Measurements from ENCODE around the gene CAMK1D.

Gene CAMK1D

GRCh38 chr10:12633776-12634620, 284.7 kb downstream of the CAMK1D start:
- DNase-seq (ENCODE audit: low read depth, low spot score): no peak
- H3K27ac ChIP-seq: no peak overlapping the region

GRCh38 chr10:12634621-12634931, 285.2 kb downstream of the CAMK1D start:
- H3K27ac ChIP-seq: no peak overlapping the region
- no peak for DNase-seq (ENCODE audit: low read depth, low spot score)

- no peak for DNase-seq (ENCODE audit: low read depth, low spot score)
- no peak overlapping the region for H3K27ac ChIP-seq
Observed at GRCh38 chr10:12635127-12635541, 285.8 kb downstream of the CAMK1D start.

- H3K27ac ChIP-seq: no peak overlapping the region
- DNase-seq (ENCODE audit: low read depth, low spot score): no peak
Observed at GRCh38 chr10:12636571-12636970, 287.2 kb downstream of the CAMK1D start.

- H3K27ac ChIP-seq: no peak overlapping the region
- no peak for DNase-seq (ENCODE audit: low read depth, low spot score)
Observed at GRCh38 chr10:12637649-12638048, 288.3 kb downstream of the CAMK1D start.

GRCh38 chr10:12638103-12638502, 288.8 kb downstream of the CAMK1D start:
- no peak for DNase-seq (ENCODE audit: low read depth, low spot score)
- H3K27ac ChIP-seq: no peak overlapping the region

- no peak for DNase-seq (ENCODE audit: low read depth, low spot score)
- H3K27ac ChIP-seq: no peak overlapping the region
Observed at GRCh38 chr10:12638781-12639180, 289.4 kb downstream of the CAMK1D start.

GRCh38 chr10:12639996-12640944, 290.9 kb downstream of the CAMK1D start:
- no peak overlapping the region for H3K27ac ChIP-seq

GRCh38 chr10:12642036-12642435, 292.7 kb downstream of the CAMK1D start:
- DNase-seq (ENCODE audit: low read depth, low spot score): no peak
- no peak overlapping the region for H3K27ac ChIP-seq

More at GRCh38 chr10:12639996-12640944, 290.9 kb downstream of the CAMK1D start:
- DNase-seq (ENCODE audit: low read depth, low spot score): no peak

GRCh38 chr10:12643279-12643678, 293.9 kb downstream of the CAMK1D start:
- no peak for DNase-seq (ENCODE audit: low read depth, low spot score)
- no peak overlapping the region for H3K27ac ChIP-seq

GRCh38 chr10:12644380-12645144, 295.2 kb downstream of the CAMK1D start:
- H3K27ac ChIP-seq: no peak overlapping the region
- DNase-seq (ENCODE audit: low read depth, low spot score): no peak

- no peak for DNase-seq (ENCODE audit: low read depth, low spot score)
- H3K27ac ChIP-seq: no peak overlapping the region
Observed at GRCh38 chr10:12645449-12645848, 296.1 kb downstream of the CAMK1D start.

- H3K27ac ChIP-seq: no peak overlapping the region
- DNase-seq (ENCODE audit: low read depth, low spot score): no peak
Observed at GRCh38 chr10:12649012-12649584, 299.8 kb downstream of the CAMK1D start.

GRCh38 chr10:12650122-12650521, 300.8 kb downstream of the CAMK1D start:
- H3K27ac ChIP-seq: no peak overlapping the region
- no peak for DNase-seq (ENCODE audit: low read depth, low spot score)

- H3K27ac ChIP-seq: no peak overlapping the region
- no peak for DNase-seq (ENCODE audit: low read depth, low spot score)
Observed at GRCh38 chr10:12650538-12651298, 301.4 kb downstream of the CAMK1D start.

GRCh38 chr10:12655940-12656339, 306.6 kb downstream of the CAMK1D start:
- H3K27ac ChIP-seq: no peak overlapping the region
- DNase-seq (ENCODE audit: low read depth, low spot score): no peak

GRCh38 chr10:12656518-12657142, 307.3 kb downstream of the CAMK1D start:
- peak; percentile 33 for DNase-seq (ENCODE audit: low read depth, low spot score)
- no peak overlapping the region for H3K27ac ChIP-seq

- H3K27ac ChIP-seq: no peak overlapping the region
- no peak for DNase-seq (ENCODE audit: low read depth, low spot score)
Observed at GRCh38 chr10:12657489-12657888, 308.1 kb downstream of the CAMK1D start.

GRCh38 chr10:12658526-12658925, 309.2 kb downstream of the CAMK1D start:
- DNase-seq (ENCODE audit: low read depth, low spot score): no peak
- no peak overlapping the region for H3K27ac ChIP-seq
